ENCODE measurements around the gene ZMAT3.
A peak's percentile ranks its signal among the peaks of the same experiment; 100 is the strongest.

The ZMAT3 gene

DNA sequence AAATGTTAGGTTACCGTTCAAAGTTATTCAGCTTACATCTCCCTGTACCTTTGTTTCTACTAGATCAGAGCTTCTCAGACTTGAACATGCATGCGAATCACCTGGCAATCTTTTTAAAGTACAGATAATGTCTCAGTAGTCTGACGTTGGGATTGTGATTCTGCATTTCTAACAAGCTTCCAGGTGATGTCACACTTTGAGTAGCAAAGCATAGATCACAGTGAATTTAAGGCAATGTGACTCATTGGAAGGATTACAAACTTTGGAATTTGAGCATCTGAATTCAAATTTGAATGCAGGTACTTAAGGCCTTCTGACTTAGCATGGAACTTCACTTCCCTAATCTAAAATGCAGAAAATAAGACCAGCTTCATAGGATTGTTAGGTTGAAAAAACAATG lies 10.8 kb upstream of the ZMAT3 start:
- ChIA-PET CTCF (interaction anchor here (0.7 to 2.3 kb wide), 7 partner anchors 10 to 238 kb away, joined by 3 to 9 read pairs (median 5); no protein-coding TSS in a partner anchor), POLR2A (interaction anchor here (0.5 to 0.6 kb wide), 2 partner anchors 11 to 14 kb away, joined by 3 read pairs; partner anchors contain the start of gene ZMAT3)
- Histone ChIP-seq H3K36me3 (ENCODE audit: control insufficient read depth in 2 of 2, insufficient read depth in 1 of 2, low read length in 2 of 2) (no peaks in the 10 kb centered on the region), H3K4me1 (ENCODE audit: control insufficient read depth, insufficient read depth, low read length) (no peaks in the 10 kb centered on the region), H3K9me3 (ENCODE audit: control insufficient read depth, insufficient read depth, low read depth, low read length) (no peaks in the 10 kb centered on the region), H3K4me3 (ENCODE audit: low read depth, low read length) (no peak overlapping the region), H3K27ac (ENCODE audit: extremely low read depth, low read depth, low read length) (no peak overlapping the region)
- TF ChIP-seq, protein P1, sequence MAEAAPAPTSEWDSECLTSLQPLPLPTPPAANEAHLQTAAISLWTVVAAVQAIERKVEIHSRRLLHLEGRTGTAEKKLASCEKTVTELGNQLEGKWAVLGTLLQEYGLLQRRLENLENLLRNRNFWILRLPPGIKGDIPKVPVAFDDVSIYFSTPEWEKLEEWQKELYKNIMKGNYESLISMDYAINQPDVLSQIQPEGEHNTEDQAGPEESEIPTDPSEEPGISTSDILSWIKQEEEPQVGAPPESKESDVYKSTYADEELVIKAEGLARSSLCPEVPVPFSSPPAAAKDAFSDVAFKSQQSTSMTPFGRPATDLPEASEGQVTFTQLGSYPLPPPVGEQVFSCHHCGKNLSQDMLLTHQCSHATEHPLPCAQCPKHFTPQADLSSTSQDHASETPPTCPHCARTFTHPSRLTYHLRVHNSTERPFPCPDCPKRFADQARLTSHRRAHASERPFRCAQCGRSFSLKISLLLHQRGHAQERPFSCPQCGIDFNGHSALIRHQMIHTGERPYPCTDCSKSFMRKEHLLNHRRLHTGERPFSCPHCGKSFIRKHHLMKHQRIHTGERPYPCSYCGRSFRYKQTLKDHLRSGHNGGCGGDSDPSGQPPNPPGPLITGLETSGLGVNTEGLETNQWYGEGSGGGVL (tag by site-specific recombination; IDR thresholded peaks at IDR 0.05): no peak
- TF ChIP-seq ZNF366 (tag by site-specific recombination; conservative IDR thresholded peaks at IDR 0.05) (0 out of 2 replicates have a peak, but pooled peaks have one; percentile 20), ZNF184 (tag by site-specific recombination; IDR thresholded peaks at IDR 0.05) (no peak), ZNF514 (tag by site-specific recombination; IDR thresholded peaks at IDR 0.05) (no peak), ZFP69B (tag by site-specific recombination; IDR thresholded peaks at IDR 0.05) (no peak), YY1 (tag by site-specific recombination; IDR thresholded peaks at IDR 0.05) (no peak), ZNF549 (tag by site-specific recombination; IDR thresholded peaks at IDR 0.05) (no peak), ZNF292 (tag by site-specific recombination; IDR thresholded peaks at IDR 0.05; ENCODE audit: borderline replicate concordance, low read depth) (no peak), ZNF654 (tag by site-specific recombination; IDR thresholded peaks at IDR 0.05; ENCODE audit: low read depth) (peak; percentile 28; the same call in 1 of the 2 replicates), ZFP37 (tag by site-specific recombination; IDR thresholded peaks at IDR 0.05) (peak; percentile 68; the same call in 1 of the 2 replicates), ZBTB8A (tag by site-specific recombination; IDR thresholded peaks at IDR 0.05) (no peak), ZFP41 (tag by site-specific recombination; IDR thresholded peaks at IDR 0.05; ENCODE audit: borderline replicate concordance) (no peak), HOXD13 (CRISPR knock-in tag; IDR thresholded peaks at IDR 0.05; ENCODE audit: borderline replicate concordance) (no peak), ZNF600 (tag by site-specific recombination; IDR thresholded peaks at IDR 0.05) (no peak), ZNF776 (tag by site-specific recombination; IDR thresholded peaks at IDR 0.05; ENCODE audit: borderline replicate concordance) (no peak), ZNF529 (tag by site-specific recombination; IDR thresholded peaks at IDR 0.05; ENCODE audit: insufficient replicate concordance) (no peak)
- TF ChIP-seq, protein P2, sequence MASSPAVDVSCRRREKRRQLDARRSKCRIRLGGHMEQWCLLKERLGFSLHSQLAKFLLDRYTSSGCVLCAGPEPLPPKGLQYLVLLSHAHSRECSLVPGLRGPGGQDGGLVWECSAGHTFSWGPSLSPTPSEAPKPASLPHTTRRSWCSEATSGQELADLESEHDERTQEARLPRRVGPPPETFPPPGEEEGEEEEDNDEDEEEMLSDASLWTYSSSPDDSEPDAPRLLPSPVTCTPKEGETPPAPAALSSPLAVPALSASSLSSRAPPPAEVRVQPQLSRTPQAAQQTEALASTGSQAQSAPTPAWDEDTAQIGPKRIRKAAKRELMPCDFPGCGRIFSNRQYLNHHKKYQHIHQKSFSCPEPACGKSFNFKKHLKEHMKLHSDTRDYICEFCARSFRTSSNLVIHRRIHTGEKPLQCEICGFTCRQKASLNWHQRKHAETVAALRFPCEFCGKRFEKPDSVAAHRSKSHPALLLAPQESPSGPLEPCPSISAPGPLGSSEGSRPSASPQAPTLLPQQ (tag by site-specific recombination; IDR thresholded peaks at IDR 0.05): no peak
- TF ChIP-seq, protein P3, sequence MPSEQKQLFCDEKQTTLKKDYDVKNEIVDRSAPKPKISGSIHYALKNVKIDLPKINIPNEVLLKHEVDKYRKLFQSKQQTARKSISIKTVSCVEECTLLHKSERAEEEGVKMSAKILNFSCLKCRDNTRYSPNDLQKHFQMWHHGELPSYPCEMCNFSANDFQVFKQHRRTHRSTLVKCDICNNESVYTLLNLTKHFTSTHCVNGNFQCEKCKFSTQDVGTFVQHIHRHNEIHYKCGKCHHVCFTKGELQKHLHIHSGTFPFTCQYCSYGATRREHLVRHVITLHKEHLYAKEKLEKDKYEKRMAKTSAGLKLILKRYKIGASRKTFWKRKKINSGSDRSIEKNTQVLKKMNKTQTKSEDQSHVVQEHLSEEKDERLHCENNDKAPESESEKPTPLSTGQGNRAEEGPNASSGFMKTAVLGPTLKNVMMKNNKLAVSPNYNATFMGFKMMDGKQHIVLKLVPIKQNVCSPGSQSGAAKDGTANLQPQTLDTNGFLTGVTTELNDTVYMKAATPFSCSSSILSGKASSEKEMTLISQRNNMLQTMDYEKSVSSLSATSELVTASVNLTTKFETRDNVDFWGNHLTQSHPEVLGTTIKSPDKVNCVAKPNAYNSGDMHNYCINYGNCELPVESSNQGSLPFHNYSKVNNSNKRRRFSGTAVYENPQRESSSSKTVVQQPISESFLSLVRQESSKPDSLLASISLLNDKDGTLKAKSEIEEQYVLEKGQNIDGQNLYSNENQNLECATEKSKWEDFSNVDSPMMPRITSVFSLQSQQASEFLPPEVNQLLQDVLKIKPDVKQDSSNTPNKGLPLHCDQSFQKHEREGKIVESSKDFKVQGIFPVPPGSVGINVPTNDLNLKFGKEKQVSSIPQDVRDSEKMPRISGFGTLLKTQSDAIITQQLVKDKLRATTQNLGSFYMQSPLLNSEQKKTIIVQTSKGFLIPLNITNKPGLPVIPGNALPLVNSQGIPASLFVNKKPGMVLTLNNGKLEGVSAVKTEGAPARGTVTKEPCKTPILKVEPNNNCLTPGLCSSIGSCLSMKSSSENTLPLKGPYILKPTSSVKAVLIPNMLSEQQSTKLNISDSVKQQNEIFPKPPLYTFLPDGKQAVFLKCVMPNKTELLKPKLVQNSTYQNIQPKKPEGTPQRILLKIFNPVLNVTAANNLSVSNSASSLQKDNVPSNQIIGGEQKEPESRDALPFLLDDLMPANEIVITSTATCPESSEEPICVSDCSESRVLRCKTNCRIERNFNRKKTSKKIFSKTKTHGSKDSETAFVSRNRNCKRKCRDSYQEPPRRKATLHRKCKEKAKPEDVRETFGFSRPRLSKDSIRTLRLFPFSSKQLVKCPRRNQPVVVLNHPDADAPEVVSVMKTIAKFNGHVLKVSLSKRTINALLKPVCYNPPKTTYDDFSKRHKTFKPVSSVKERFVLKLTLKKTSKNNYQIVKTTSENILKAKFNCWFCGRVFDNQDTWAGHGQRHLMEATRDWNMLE (tag by site-specific recombination; conservative IDR thresholded peaks at IDR 0.05; ENCODE audit: low read depth): no peak
- TF ChIP-seq, protein P4, sequence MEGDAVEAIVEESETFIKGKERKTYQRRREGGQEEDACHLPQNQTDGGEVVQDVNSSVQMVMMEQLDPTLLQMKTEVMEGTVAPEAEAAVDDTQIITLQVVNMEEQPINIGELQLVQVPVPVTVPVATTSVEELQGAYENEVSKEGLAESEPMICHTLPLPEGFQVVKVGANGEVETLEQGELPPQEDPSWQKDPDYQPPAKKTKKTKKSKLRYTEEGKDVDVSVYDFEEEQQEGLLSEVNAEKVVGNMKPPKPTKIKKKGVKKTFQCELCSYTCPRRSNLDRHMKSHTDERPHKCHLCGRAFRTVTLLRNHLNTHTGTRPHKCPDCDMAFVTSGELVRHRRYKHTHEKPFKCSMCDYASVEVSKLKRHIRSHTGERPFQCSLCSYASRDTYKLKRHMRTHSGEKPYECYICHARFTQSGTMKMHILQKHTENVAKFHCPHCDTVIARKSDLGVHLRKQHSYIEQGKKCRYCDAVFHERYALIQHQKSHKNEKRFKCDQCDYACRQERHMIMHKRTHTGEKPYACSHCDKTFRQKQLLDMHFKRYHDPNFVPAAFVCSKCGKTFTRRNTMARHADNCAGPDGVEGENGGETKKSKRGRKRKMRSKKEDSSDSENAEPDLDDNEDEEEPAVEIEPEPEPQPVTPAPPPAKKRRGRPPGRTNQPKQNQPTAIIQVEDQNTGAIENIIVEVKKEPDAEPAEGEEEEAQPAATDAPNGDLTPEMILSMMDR (tag by site-specific recombination; IDR thresholded peaks at IDR 0.05): no peak
- TF ChIP-seq, protein P5, sequence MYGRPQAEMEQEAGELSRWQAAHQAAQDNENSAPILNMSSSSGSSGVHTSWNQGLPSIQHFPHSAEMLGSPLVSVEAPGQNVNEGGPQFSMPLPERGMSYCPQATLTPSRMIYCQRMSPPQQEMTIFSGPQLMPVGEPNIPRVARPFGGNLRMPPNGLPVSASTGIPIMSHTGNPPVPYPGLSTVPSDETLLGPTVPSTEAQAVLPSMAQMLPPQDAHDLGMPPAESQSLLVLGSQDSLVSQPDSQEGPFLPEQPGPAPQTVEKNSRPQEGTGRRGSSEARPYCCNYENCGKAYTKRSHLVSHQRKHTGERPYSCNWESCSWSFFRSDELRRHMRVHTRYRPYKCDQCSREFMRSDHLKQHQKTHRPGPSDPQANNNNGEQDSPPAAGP (tag by site-specific recombination; IDR thresholded peaks at IDR 0.05): no peak
- TF ChIP-seq, protein P6, sequence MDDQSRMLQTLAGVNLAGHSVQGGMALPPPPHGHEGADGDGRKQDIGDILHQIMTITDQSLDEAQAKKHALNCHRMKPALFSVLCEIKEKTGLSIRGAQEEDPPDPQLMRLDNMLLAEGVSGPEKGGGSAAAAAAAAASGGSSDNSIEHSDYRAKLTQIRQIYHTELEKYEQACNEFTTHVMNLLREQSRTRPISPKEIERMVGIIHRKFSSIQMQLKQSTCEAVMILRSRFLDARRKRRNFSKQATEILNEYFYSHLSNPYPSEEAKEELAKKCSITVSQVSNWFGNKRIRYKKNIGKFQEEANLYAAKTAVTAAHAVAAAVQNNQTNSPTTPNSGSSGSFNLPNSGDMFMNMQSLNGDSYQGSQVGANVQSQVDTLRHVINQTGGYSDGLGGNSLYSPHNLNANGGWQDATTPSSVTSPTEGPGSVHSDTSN (CRISPR knock-in tag; IDR thresholded peaks at IDR 0.05): no peak
- TF ChIP-seq, protein P7, sequence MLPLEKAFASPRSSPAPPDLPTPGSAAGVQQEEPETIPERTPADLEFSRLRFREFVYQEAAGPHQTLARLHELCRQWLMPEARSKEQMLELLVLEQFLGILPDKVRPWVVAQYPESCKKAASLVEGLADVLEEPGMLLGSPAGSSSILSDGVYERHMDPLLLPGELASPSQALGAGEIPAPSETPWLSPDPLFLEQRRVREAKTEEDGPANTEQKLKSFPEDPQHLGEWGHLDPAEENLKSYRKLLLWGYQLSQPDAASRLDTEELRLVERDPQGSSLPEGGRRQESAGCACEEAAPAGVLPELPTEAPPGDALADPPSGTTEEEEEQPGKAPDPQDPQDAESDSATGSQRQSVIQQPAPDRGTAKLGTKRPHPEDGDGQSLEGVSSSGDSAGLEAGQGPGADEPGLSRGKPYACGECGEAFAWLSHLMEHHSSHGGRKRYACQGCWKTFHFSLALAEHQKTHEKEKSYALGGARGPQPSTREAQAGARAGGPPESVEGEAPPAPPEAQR (tag by site-specific recombination; IDR thresholded peaks at IDR 0.05): no peak
- TF ChIP-seq, protein P8, sequence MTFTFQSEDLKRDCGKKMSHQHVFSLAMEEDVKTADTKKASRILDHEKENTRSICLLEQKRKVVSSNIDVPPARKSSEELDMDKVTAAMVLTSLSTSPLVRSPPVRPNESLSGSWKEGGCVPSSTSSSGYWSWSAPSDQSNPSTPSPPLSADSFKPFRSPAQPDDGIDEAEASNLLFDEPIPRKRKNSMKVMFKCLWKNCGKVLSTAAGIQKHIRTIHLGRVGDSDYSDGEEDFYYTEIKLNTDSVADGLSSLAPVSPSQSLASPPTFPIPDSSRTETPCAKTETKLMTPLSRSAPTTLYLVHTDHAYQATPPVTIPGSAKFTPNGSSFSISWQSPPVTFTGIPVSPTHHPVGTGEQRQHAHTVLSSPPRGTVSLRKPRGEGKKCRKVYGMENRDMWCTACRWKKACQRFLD (tag by site-specific recombination; IDR thresholded peaks at IDR 0.05): no peak

Data from HEK293 (cell line).